H1 (cell line): ENCODE results near the gene UROC1. TPM values are rescaled to one million over a fixed set of nuclear protein-coding genes. Genes with fewer than 3 reads are reported as not detected.

Experiments
- CTCF ChIA-PET: fragments of 300-600 bp; sonication (Branson Sonifier 250); formaldehyde crosslinking; loops from one replicate; lab custom pipeline; 2021; ENCODE audit not compliant: partially characterized antibody; lab: Charles Lee
- POLR2A ChIA-PET: fragments of 300-600 bp; sonication (Branson Sonifier 250); formaldehyde crosslinking; loops from one replicate; lab custom pipeline; 2021; ENCODE audit warnings: inconsistent platforms; ENCODE audit not compliant: partially characterized antibody; lab: Charles Lee
- DNase-seq, 2 experiments: peaks; one replicate each; pipeline versions ENCODE4 v3.0.0 to v3.0.0-alpha.2; 2010 to 2022; ENCODE audit warnings: low spot score in 2 of 2, low read depth in 1 of 2, mixed read lengths in 1 of 2
- FAIRE-seq: peaks from 2 replicates; lab custom pipeline; 2011; peaks lifted over from hg19 to GRCh38; lab: Jason Lieb, UNC
- H2AFZ ChIP-seq: 2 replicates; pipeline ENCODE4 v1.8.1; 2012; ENCODE audit warnings: low read length, inconsistent platforms
- H2AK5ac ChIP-seq: 2 replicates; pipeline ENCODE4 v1.6.1; 2013; ENCODE audit warnings: low read depth, low read length
- H2BK120ac ChIP-seq: replicated peaks from 2 replicates; pipeline ENCODE3; 2013; ENCODE audit warnings: low read depth, low read length, inconsistent platforms
- H2BK12ac ChIP-seq: 2 replicates; pipeline ENCODE4 v1.6.1; 2013; ENCODE audit warnings: low read depth, low read length
- H2BK15ac ChIP-seq: 2 replicates; pipeline ENCODE4 v1.6.1; 2013; ENCODE audit warnings: low read length
- H2BK20ac ChIP-seq: 2 replicates; pipeline ENCODE4 v1.6.1; 2013; ENCODE audit warnings: low read length
- H2BK5ac ChIP-seq: 2 replicates; pipeline ENCODE4 v1.6.1; 2013; ENCODE audit warnings: low read depth, low read length
- H3K14ac ChIP-seq: 2 replicates; pipeline ENCODE4 v1.6.1; 2013; ENCODE audit warnings: inconsistent platforms; ENCODE audit not compliant: insufficient read length
- H3K18ac ChIP-seq: 2 replicates; pipeline ENCODE4 v1.6.1; 2013; ENCODE audit warnings: low read length; ENCODE audit errors: extremely low read depth
- H3K23ac ChIP-seq: 2 replicates; pipeline ENCODE4 v1.6.1; 2013; ENCODE audit warnings: inconsistent platforms; ENCODE audit not compliant: insufficient read length
- H3K23me2 ChIP-seq: 2 replicates; pipeline ENCODE4 v1.6.1; 2013; ENCODE audit warnings: low read depth, low read length
- H3K27ac ChIP-seq: 2 replicates; pipeline ENCODE4 v1.6.1; 2011; ENCODE audit warnings: low read depth, low read length, inconsistent platforms
- H3K27me3 ChIP-seq, 4 experiments: replicated peaks in 1 of 4; 1 replicate in 1 of 4; 2 replicates in 3 of 4; pipeline versions ENCODE4 v1.6.1 to v1.8.1; 2011 to 2013; ENCODE audit warnings: low read length in 3 of 4, mild to moderate bottlenecking in 3 of 4, inconsistent platforms in 2 of 4, mixed read lengths in 2 of 4, moderate library complexity in 1 of 4; ENCODE audit not compliant: control insufficient read depth in 3 of 4, insufficient read depth in 3 of 4; ENCODE audit errors: extremely low read depth in 1 of 4
- H3K36me3 ChIP-seq, 4 experiments: 2 replicates each; pipeline versions ENCODE4 v1.6.1 to v1.8.1; 2011 to 2013; ENCODE audit warnings: mild to moderate bottlenecking in 4 of 4, low read length in 3 of 4, moderate library complexity in 2 of 4, control low read depth in 1 of 4, inconsistent platforms in 1 of 4; ENCODE audit not compliant: insufficient read depth in 4 of 4, control insufficient read depth in 2 of 4
- H3K4ac ChIP-seq: replicated peaks from 2 replicates; pipeline ENCODE3; 2013; ENCODE audit warnings: low read length, low read depth, mixed read lengths, inconsistent platforms; ENCODE audit not compliant: insufficient read length
- H3K4me1 ChIP-seq, 4 experiments: replicated peaks in 1 of 4; 1 replicate in 1 of 4; 2 replicates in 3 of 4; pipeline versions ENCODE4 v1.6.1 to v1.8.1; 2011 to 2013; ENCODE audit warnings: low read length in 3 of 4, inconsistent platforms in 2 of 4, mixed read lengths in 1 of 4; ENCODE audit not compliant: insufficient read depth in 4 of 4, control insufficient read depth in 3 of 4
- H3K4me2 ChIP-seq, 2 experiments: 2 replicates each; pipeline versions ENCODE4 v1.6.1 to v1.8.1; 2011 to 2013; ENCODE audit warnings: low read depth in 2 of 2, low read length in 2 of 2, control low read depth in 1 of 2, inconsistent platforms in 1 of 2, mild to moderate bottlenecking in 1 of 2; ENCODE audit not compliant: insufficient read depth in 1 of 2
- H3K4me3 ChIP-seq, 4 experiments: fragments of 200-600, 300-600 bp in 1 of 4; sonication (generic), shearing (Covaris generic), sonication (Bioruptor Twin) in 1 of 4; 2 replicates each; pipeline versions ENCODE4 v1.5.1 to v1.8.1; 2011 to 2016; ENCODE audit warnings: low read length in 4 of 4, low read depth in 3 of 4, control low read depth in 2 of 4, inconsistent platforms in 2 of 4, mild to moderate bottlenecking in 2 of 4, mixed read lengths in 1 of 4, moderate library complexity in 1 of 4; ENCODE audit not compliant: insufficient read depth in 2 of 4; ENCODE audit errors: extremely low read depth in 1 of 4
- H3K56ac ChIP-seq: replicated peaks from 2 replicates; pipeline ENCODE3; 2013; ENCODE audit warnings: low read depth, mild to moderate bottlenecking, mixed read lengths, low read length, inconsistent platforms; ENCODE audit not compliant: insufficient read length
- H3K79me1 ChIP-seq: 2 replicates; pipeline ENCODE4 v1.6.1; 2013; ENCODE audit warnings: low read depth, low read length, control low read depth
- H3K79me2 ChIP-seq, 2 experiments: 2 replicates each; pipeline versions ENCODE4 v1.6.1 to v1.8.1; 2012 to 2013; ENCODE audit warnings: low read length in 2 of 2, mild to moderate bottlenecking in 2 of 2, inconsistent platforms in 1 of 2; ENCODE audit not compliant: insufficient read depth in 2 of 2, control insufficient read depth in 1 of 2
- H3K9ac ChIP-seq, 4 experiments: replicated peaks in 1 of 4; 1 replicate in 1 of 4; 2 replicates in 3 of 4; pipeline versions ENCODE4 v1.6.1 to v1.8.1; 2011 to 2013; ENCODE audit warnings: low read depth in 3 of 4, low read length in 3 of 4, control low read depth in 2 of 4, mild to moderate bottlenecking in 2 of 4, moderate library complexity in 2 of 4, inconsistent platforms in 1 of 4; ENCODE audit errors: extremely low read depth in 1 of 4
- H3K9me3 ChIP-seq, 2 experiments: 2 replicates each; pipeline versions ENCODE4 v1.6.1 to v1.8.1; 2012 to 2013; ENCODE audit warnings: mild to moderate bottlenecking in 2 of 2, moderate library complexity in 2 of 2, control low read depth in 1 of 2, inconsistent platforms in 1 of 2, low read depth in 1 of 2, low read length in 1 of 2, mixed read lengths in 1 of 2; ENCODE audit not compliant: insufficient read depth in 2 of 2
- H4K20me1 ChIP-seq, 2 experiments: replicated peaks in 1 of 2; 2 replicates each; pipeline versions ENCODE3 to v1.8.1; 2011 to 2013; ENCODE audit warnings: inconsistent platforms in 2 of 2, low read length in 2 of 2, mild to moderate bottlenecking in 1 of 2; ENCODE audit not compliant: insufficient read depth in 2 of 2, control insufficient read depth in 1 of 2
- H4K5ac ChIP-seq: 2 replicates; pipeline ENCODE4 v1.6.1; 2013; ENCODE audit warnings: low read length, low read depth, mixed read lengths, inconsistent platforms; ENCODE audit not compliant: insufficient read length
- H4K8ac ChIP-seq: 2 replicates; pipeline ENCODE4 v1.8.0; 2013; ENCODE audit warnings: mild to moderate bottlenecking, moderate library complexity, low read length, inconsistent platforms; ENCODE audit not compliant: insufficient read depth; ENCODE audit errors: extremely low read depth
- H4K91ac ChIP-seq: replicated peaks from 2 replicates; pipeline ENCODE3; 2013; ENCODE audit warnings: low read length, mixed read lengths, inconsistent platforms; ENCODE audit not compliant: insufficient read length
- BACH1 ChIP-seq: IDR thresholded peaks from 2 replicates; pipeline ENCODE4 v1.6.1; 2012; ENCODE audit warnings: low read length, improper control_type of control experiment
- CBX8 ChIP-seq: fragments of 300-800, 300-1000 bp; sonication (generic); IDR thresholded peaks from 2 replicates; pipeline ENCODE4 v1.7.1; 2016; ENCODE audit warnings: low read depth, low read length, borderline replicate concordance
- WGBS, 2 experiments: shearing (Covaris generic) in 1 of 2; methylation state at CpG; one replicate each; pipeline versions ENCODE4 v1.1.6 to v1.1.7; 2013 to 2015; ENCODE audit warnings: low lambda C conversion rate in 2 of 2, mixed read lengths in 2 of 2, inconsistent platforms in 1 of 2, low coverage in 1 of 2, missing lambda C conversion rate in 1 of 2; ENCODE audit not compliant: insufficient replicate concordance in 2 of 2, insufficient coverage in 1 of 2, insufficient read length in 1 of 2; ENCODE audit errors: extremely low coverage in 1 of 2, missing lambda C conversion rate in 1 of 2; 5-methylcytosine and 5-hydroxymethylcytosine counted together
- polyA plus RNA-seq, 7 experiments: library from polyadenylated mRNA; depleted of rRNA in 3 of 7; stranded (reverse) in 5 of 7; unstranded in 2 of 7; fragments of >200 nt in 5 of 7; fragments of 200-250 nt in 2 of 7; gene quantifications; 1 replicate in 5 of 7; 2 replicates in 1 of 7; 4 replicates in 1 of 7; pipeline versions ENCODE4 v1.2.1 to v1.2.3, GENCODE V29; 2011 to 2013; ENCODE audit warnings: missing spikeins in 2 of 7, mixed read lengths in 2 of 7
- total RNA-seq: library from RNA; stranded (reverse); fragmentation: NEBNext Ultra II Directional; extraction: Animal tissue kit (Norgen Biotek cat#: 25700); gene quantifications from 2 replicates; pipeline ENCODE4 v1.2.1, GENCODE V29; 2021

Gene UROC1
- total and polyA plus RNA-seq, 2 of the 8 experiments (the other 6 are each of a cell fraction or from before 2014, with no cell fraction given): 0.03 TPM; not detected in 1

GRCh38 chr3:126549861-126550487, 32.4 kb upstream of the UROC1 start:
- Histone ChIP-seq H2BK15ac (peak overlapping the region; percentile 88; the same call in 1 of the 2 replicates), H3K27me3 (no peaks in the 10 kb centered on the region), H3K4ac (no peak overlapping the region), H2AK5ac (no peak overlapping the region), H3K36me3 (no peaks in the 10 kb centered on the region; a peak in 1 of 8 replicates), H3K79me2 (no peaks in the 10 kb centered on the region)
- WGBS, 2 experiments: 88% methylated on average over 12 of the region's 12 CpGs; no CpG with 5 or more reads in 1 of the 2 experiments
- POLR2A ChIA-PET: no interaction called here
- TF ChIP-seq BACH1: 0 out of 2 replicates have a peak, but pooled peaks have one; percentile 11
- no peak for TF ChIP-seq CBX8
- TF ChIP-seq, all 59 proteins: peak for 1
- H3K79me1 ChIP-seq: no peaks in the 10 kb centered on the region
- H3K4me1 ChIP-seq: peaks cover 0 to 20% (median 10%) of the 10 kb centered on the region in 4 experiments; a peak in 6 of 7 replicates
- no peak overlapping the region for H3K56ac ChIP-seq
- H3K18ac ChIP-seq: peak overlapping the region; percentile 83
- H4K5ac ChIP-seq: no peak overlapping the region
- H3K4me3 ChIP-seq: no peak overlapping the region
- peak overlapping the region; percentile 91; the same call in 1 of the 2 replicates for H2BK5ac ChIP-seq
- no peak overlapping the region for H3K9ac ChIP-seq
- H2AFZ ChIP-seq: no peak overlapping the region
- peak in 1 of 2 experiments; percentile 45 for DNase-seq
- no peak overlapping the region for H3K14ac ChIP-seq
- H4K8ac ChIP-seq: no peak overlapping the region; the same call in 1 of the 2 replicates
- peak overlapping the region; percentile 90; the same call in 1 of the 2 replicates for H2BK12ac ChIP-seq
- no peak overlapping the region for H3K23ac ChIP-seq
- H3K27ac ChIP-seq: no peak overlapping the region
- no peaks in the 10 kb centered on the region for H3K9me3 ChIP-seq
- H2BK20ac ChIP-seq: peak overlapping the region; percentile 72; the same call in 1 of the 2 replicates
- H3K23me2 ChIP-seq: peaks cover 3% of the 10 kb centered on the region; the same call in 1 of the 2 replicates
- CTCF ChIA-PET: interaction anchor here (0.8 to 1.6 kb wide), 4 partner anchors 8 to 27 kb away, joined by 3 to 5 read pairs (median 4); no protein-coding TSS in a partner anchor
- H2BK120ac ChIP-seq: no peak overlapping the region
- FAIRE-seq: no peak
- no peaks in the 10 kb centered on the region for H4K20me1 ChIP-seq
- no peak overlapping the region for H3K4me2 ChIP-seq
- peak overlapping the region; percentile 36 for H4K91ac ChIP-seq
